ENCODE results near the gene GPR141. TPM values are rescaled to one million over a fixed set of nuclear protein-coding genes. Genes with fewer than 3 reads are reported as not detected.

GPR141 gene
- total and polyA plus RNA-seq, 7 donors, result not detected

DNA sequence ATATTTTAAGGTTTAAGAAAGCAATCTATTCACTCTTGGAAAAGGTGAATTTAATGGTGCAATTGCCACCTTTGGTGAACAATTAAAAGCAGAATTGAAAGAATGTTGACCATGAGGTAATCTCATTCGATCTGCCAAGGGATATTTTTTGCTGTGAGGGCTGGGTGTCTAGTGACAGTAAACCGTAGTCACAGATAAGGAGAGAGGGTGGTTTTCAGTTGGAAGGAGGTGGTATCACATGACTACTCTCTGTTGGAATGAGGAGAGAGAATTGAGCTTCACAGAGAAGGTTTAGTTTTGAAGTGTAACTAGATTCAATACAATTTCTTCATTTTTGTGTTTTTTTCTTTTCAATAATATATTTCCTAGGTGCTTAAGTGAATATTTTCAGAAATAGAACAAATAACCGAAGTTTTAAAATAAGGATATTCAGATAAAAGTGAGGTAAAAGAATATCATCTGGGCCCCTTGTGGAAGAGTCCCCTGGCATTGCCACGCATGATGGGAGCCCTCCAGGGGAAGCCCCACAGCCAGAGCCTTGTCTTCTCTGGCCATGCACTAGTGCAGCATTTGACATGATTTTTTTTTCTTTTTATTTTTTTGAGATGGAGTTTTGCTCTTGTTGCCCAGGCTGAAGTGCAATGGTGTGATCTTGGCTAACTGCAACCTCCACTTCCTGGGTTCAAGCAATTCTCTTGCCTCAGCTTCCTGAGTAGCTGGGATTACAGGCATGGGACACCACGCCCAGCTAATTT is 73.4 kb downstream of the GPR141 start:
- TF ChIP-seq, protein P1, sequence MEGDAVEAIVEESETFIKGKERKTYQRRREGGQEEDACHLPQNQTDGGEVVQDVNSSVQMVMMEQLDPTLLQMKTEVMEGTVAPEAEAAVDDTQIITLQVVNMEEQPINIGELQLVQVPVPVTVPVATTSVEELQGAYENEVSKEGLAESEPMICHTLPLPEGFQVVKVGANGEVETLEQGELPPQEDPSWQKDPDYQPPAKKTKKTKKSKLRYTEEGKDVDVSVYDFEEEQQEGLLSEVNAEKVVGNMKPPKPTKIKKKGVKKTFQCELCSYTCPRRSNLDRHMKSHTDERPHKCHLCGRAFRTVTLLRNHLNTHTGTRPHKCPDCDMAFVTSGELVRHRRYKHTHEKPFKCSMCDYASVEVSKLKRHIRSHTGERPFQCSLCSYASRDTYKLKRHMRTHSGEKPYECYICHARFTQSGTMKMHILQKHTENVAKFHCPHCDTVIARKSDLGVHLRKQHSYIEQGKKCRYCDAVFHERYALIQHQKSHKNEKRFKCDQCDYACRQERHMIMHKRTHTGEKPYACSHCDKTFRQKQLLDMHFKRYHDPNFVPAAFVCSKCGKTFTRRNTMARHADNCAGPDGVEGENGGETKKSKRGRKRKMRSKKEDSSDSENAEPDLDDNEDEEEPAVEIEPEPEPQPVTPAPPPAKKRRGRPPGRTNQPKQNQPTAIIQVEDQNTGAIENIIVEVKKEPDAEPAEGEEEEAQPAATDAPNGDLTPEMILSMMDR (IDR thresholded peaks at IDR 0.05), result no peak
- H3K27ac ChIP-seq, result no peak overlapping the region
- no peak overlapping the region for H3K4me3 ChIP-seq
- no peaks in the 10 kb centered on the region for H3K9me3 ChIP-seq
- 59 to 69% (median 67%) methylated on average over 5 of the region's 5 CpGs for WGBS, 3 donors
- H3K36me3 ChIP-seq (ENCODE audit: insufficient read depth in 1 of 2, low read depth in 1 of 2), result no peaks in the 10 kb centered on the region
- DNase-seq (no peak), ATAC-seq (no peak)
- intact Hi-C loops (cut with DNase I), result no loop called here
- H3K27me3 ChIP-seq (ENCODE audit: insufficient read depth in 3 of 3, low read length in 2 of 3), result no peaks in the 10 kb centered on the region
- no peaks in the 10 kb centered on the region for H3K4me1 ChIP-seq

DNA sequence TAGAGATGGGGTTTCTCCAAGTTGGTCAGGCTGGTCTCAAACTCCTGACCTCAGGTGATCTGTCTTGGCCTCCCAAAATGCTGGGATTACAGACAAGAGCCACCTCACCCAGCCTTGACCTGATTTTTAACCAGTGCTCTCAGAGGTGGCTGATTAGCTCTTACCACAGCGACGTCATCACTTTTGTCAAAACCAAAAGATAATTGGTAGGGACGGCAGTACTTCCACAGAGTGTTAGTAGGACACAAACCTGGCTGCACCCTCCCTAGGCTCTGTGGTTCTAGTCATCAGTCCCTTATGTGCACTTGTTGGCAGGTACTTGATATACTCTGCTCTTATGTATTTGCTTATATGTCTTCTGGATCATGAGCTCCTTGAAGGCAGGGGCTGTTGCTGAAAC is 74.0 kb downstream of the GPR141 start:
- Histone ChIP-seq H3K4me3 (no peak overlapping the region), H3K4me1 (no peaks in the 10 kb centered on the region), H3K36me3 (ENCODE audit: insufficient read depth in 1 of 2, low read depth in 1 of 2) (no peaks in the 10 kb centered on the region), H3K9me3 (no peaks in the 10 kb centered on the region), H3K27ac (no peak overlapping the region), H3K27me3 (ENCODE audit: insufficient read depth in 3 of 3, low read length in 2 of 3) (no peaks in the 10 kb centered on the region)
- 83 to 93% (median 91%) methylated on average over 3 of the region's 3 CpGs for WGBS, 3 donors
- TF ChIP-seq, protein P1 (IDR thresholded peaks at IDR 0.05), result no peak
- ATAC-seq (no peak), DNase-seq (no peak)
- intact Hi-C loops (cut with DNase I), result no loop called here

DNA sequence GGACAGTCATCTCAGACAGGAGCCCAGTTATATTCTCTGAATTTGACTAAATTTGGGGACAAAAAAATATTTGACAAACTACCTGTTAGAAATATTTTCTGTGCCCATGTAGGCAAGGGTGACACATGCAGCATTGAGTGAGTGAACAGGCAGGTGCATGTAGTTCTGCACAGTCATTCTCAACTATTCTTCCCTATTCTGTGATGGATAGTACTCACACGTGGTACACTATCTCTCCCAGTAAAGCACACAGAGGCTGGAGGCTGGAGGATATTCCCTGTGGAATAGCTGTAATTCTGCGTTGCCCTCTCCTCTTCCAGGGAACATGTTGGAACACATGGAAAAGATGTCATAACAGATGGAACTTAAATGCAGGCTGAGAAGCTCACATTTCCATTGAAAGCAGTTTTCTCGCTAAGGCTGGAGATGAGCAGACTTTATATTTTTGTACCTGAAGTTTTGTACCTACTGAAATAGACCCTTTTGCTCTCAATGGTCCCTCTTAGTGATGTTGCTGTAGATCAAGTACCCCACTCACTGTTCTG is 75.0 kb downstream of the GPR141 start:
- Histone ChIP-seq H3K4me3 (no peak overlapping the region), H3K9me3 (no peaks in the 10 kb centered on the region), H3K4me1 (no peaks in the 10 kb centered on the region), H3K36me3 (ENCODE audit: insufficient read depth in 1 of 2, low read depth in 1 of 2) (no peaks in the 10 kb centered on the region), H3K27ac (no peak overlapping the region), H3K27me3 (ENCODE audit: insufficient read depth in 3 of 3, low read length in 2 of 3) (no peaks in the 10 kb centered on the region)
- ATAC-seq, result no peak
- intact Hi-C loops (cut with DNase I), result no loop called here
- TF ChIP-seq, protein P1 (IDR thresholded peaks at IDR 0.05), result no peak
- 44 to 47% (median 46%) methylated on average over 3 of the region's 3 CpGs for WGBS, 3 donors
- DNase-seq, result no peak

DNA sequence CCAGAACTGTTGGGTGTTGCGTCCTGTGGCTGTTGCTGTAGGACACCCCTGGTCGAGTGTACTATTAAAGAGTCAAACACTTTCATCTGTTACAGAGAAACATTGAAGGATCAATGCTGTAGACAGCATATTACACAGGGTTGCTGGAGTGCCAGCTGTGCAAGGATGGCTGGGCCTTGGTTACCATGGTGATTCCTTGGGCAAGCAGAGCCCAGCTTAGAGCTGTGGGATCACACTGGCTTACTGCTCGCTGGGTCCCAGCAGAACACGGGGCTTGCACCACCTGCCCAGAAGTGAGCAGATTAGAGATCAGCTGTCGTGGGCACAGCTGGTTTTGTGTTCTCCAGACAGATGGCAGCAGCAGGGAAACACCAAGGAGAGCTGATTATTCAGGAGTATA is 76.0 kb downstream of the GPR141 start:
- WGBS, 3 donors, result 30 to 40% (median 30%) methylated on average over 5 of the region's 5 CpGs

More for the DNA sequence above, 76.0 kb downstream of the GPR141 start:
- H3K4me3 ChIP-seq, result no peak overlapping the region
- H3K9me3 ChIP-seq, result no peaks in the 10 kb centered on the region
- ATAC-seq, result no peak
- DNase-seq, result no peak
- H3K27me3 ChIP-seq (ENCODE audit: insufficient read depth in 3 of 3, low read length in 2 of 3), result no peaks in the 10 kb centered on the region
- TF ChIP-seq, protein P1 (IDR thresholded peaks at IDR 0.05), result no peak
- H3K4me1 ChIP-seq, result no peaks in the 10 kb centered on the region
- no peaks in the 10 kb centered on the region for H3K36me3 ChIP-seq (ENCODE audit: insufficient read depth in 1 of 2, low read depth in 1 of 2)
- intact Hi-C loops (cut with DNase I), result no loop called here
- no peak overlapping the region for H3K27ac ChIP-seq

Measured in psoas muscle (tissue), 8 donors.